Caco-2 (cell line): ENCODE measurements around the gene OR5AR1. TPM values are rescaled to one million over a fixed set of nuclear protein-coding genes. Genes with fewer than 3 reads are reported as not detected.

ENCODE experiments used
- BruUV-seq: library from RNA; stranded (reverse); fragments of 400-500 nt; replicated peaks from 2 replicates; lab custom pipeline; 2021; lab: Mats Ljungman, UMichigan
- CTCF ChIA-PET: fragments of 300-600 bp; sonication (Branson Sonifier 250); formaldehyde crosslinking; loops from one replicate; lab custom pipeline; 2022; ENCODE audit warnings: antibody characterized with exemption; lab: Charles Lee
- POLR2A ChIA-PET: fragments of 300-600 bp; sonication (Branson Sonifier 250); formaldehyde crosslinking; loops from one replicate; lab custom pipeline; 2022; ENCODE audit warnings: antibody characterized with exemption; lab: Charles Lee
- DNase-seq, 2 experiments: peaks; one replicate each; pipeline versions ENCODE4 v3.0.0 to v3.0.0-alpha.2; 2020 to 2022
- H3K27me3 ChIP-seq: replicated peaks from 2 replicates; pipeline ENCODE4 v1.6.0; 2011; ENCODE audit warnings: low read length; ENCODE audit not compliant: control insufficient read depth, insufficient read depth
- H3K36me3 ChIP-seq: 2 replicates; pipeline ENCODE4 v1.5.1; 2011; ENCODE audit warnings: low read length; ENCODE audit not compliant: control insufficient read depth, insufficient read depth
- H3K4me1 ChIP-seq: fragments of 250-450 bp; sonication (Bioruptor Pico); 2 replicates; pipeline ENCODE4 v1.5.1; 2020; ENCODE audit warnings: mild to moderate bottlenecking
- H3K4me3 ChIP-seq: 2 replicates; pipeline ENCODE4 v1.5.1; 2011; ENCODE audit warnings: low read depth, mild to moderate bottlenecking, control low read depth, low read length
- H3K9me3 ChIP-seq: fragments of 250-450 bp; sonication (Bioruptor Pico); 2 replicates; pipeline ENCODE4 v1.5.1; 2020; ENCODE audit warnings: mild to moderate bottlenecking, moderate library complexity
- H3K27ac Mint-ChIP-seq: one replicate; pipeline ENCODE4 v1.8.0; 2022; ENCODE audit warnings: mixed read lengths; ENCODE audit not compliant: unreplicated experiment
- H3K27me3 Mint-ChIP-seq: one replicate; pipeline ENCODE4 v1.8.0; 2022; ENCODE audit warnings: mixed read lengths; ENCODE audit not compliant: insufficient read depth, unreplicated experiment
- H3K36me3 Mint-ChIP-seq: one replicate; pipeline ENCODE4 v1.8.0; 2022; ENCODE audit warnings: mild to moderate bottlenecking, mixed read lengths; ENCODE audit not compliant: insufficient read depth, unreplicated experiment
- H3K4me1 Mint-ChIP-seq: one replicate; pipeline ENCODE4 v1.8.0; 2022; ENCODE audit warnings: low read depth, mixed read lengths; ENCODE audit not compliant: unreplicated experiment
- H3K4me3 Mint-ChIP-seq: one replicate; pipeline ENCODE4 v1.8.0; 2022; ENCODE audit warnings: mild to moderate bottlenecking, moderate library complexity, mixed read lengths; ENCODE audit not compliant: unreplicated experiment
- H3K9me3 Mint-ChIP-seq: one replicate; pipeline ENCODE4 v1.8.0; 2022; ENCODE audit warnings: mixed read lengths; ENCODE audit not compliant: unreplicated experiment
- intact Hi-C: fragments of 100-400 bp; cut with micrococcal nuclease; formaldehyde crosslinking; loops from one replicate; pipeline ENCODE4 v1.10.0; 2022; ENCODE audit not compliant: unreplicated experiment
- total RNA-seq: library from RNA; stranded (reverse); gene quantifications from 2 replicates; pipeline ENCODE4 v1.2.3, GENCODE V29; 2022
- TF ChIP-seq, protein P1 (sequence below), 2 experiments: fragments of 200-600 bp in 1 of 2; IDR thresholded peaks; 1 replicate in 1 of 2; 2 replicates in 1 of 2; pipeline versions ENCODE4 v1.5.1 to v1.8.0; 2011 to 2022; ENCODE audit warnings: antibody characterized with exemption in 1 of 2, control low read depth in 1 of 2, inconsistent platforms in 1 of 2, low read depth in 1 of 2, low read length in 1 of 2, mild to moderate bottlenecking in 1 of 2, moderate library complexity in 1 of 2; ENCODE audit not compliant: insufficient read depth in 1 of 2, severe bottlenecking in 1 of 2, unreplicated experiment in 1 of 2

Gene OR5AR1
- total RNA-seq, 1 experiment from 2014 or later, result not detected

- Histone ChIP-seq H3K4me1 (no peaks in the 10 kb centered on the region), H3K4me3 (no peak overlapping the region), H3K36me3 (no peaks in the 10 kb centered on the region), H3K27me3 (no peaks in the 10 kb centered on the region), H3K9me3 (no peaks in the 10 kb centered on the region)
- POLR2A ChIA-PET, result no interaction called here
- TF ChIP-seq, protein P1, sequence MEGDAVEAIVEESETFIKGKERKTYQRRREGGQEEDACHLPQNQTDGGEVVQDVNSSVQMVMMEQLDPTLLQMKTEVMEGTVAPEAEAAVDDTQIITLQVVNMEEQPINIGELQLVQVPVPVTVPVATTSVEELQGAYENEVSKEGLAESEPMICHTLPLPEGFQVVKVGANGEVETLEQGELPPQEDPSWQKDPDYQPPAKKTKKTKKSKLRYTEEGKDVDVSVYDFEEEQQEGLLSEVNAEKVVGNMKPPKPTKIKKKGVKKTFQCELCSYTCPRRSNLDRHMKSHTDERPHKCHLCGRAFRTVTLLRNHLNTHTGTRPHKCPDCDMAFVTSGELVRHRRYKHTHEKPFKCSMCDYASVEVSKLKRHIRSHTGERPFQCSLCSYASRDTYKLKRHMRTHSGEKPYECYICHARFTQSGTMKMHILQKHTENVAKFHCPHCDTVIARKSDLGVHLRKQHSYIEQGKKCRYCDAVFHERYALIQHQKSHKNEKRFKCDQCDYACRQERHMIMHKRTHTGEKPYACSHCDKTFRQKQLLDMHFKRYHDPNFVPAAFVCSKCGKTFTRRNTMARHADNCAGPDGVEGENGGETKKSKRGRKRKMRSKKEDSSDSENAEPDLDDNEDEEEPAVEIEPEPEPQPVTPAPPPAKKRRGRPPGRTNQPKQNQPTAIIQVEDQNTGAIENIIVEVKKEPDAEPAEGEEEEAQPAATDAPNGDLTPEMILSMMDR (IDR thresholded peaks at IDR 0.05; ENCODE audit: insufficient read depth in 1 of 2, low read depth in 1 of 2, low read length in 1 of 2, severe bottlenecking in 1 of 2, unreplicated experiment in 1 of 2), result no peak
- Mint-ChIP-seq H3K36me3 (no peaks in the 10 kb centered on the region), H3K4me1 (no peaks in the 10 kb centered on the region), H3K9me3 (no peaks in the 10 kb centered on the region), H3K4me3 (no peak overlapping the region), H3K27me3 (peaks cover 9% of the 10 kb centered on the region), H3K27ac (no peak overlapping the region)
- BruUV-seq, result no TSS peak
- CTCF ChIA-PET, result no interaction called here
- intact Hi-C loops, result no loop called here
- DNase-seq, result no peak
These were observed 31.2 kb upstream of the OR5AR1 start for GRCh38 chr11:56632329-56632728.

- no peaks in the 10 kb centered on the region for H3K9me3 Mint-ChIP-seq
- intact Hi-C loops, result loop anchor here (5.0 kb wide), 1 partner anchor 65 kb away; no protein-coding TSS in a partner anchor
- DNase-seq, result no peak
- no peaks in the 10 kb centered on the region for H3K4me1 ChIP-seq
- H3K36me3 Mint-ChIP-seq, result no peaks in the 10 kb centered on the region
- TF ChIP-seq, protein P1 (IDR thresholded peaks at IDR 0.05; ENCODE audit: insufficient read depth in 1 of 2, low read depth in 1 of 2, low read length in 1 of 2, severe bottlenecking in 1 of 2, unreplicated experiment in 1 of 2), result no peak
- no peak overlapping the region for H3K4me3 Mint-ChIP-seq
- no peaks in the 10 kb centered on the region for H3K27me3 ChIP-seq
- ChIA-PET POLR2A (no interaction called here), CTCF (no interaction called here)
- no peak overlapping the region for H3K27ac Mint-ChIP-seq
- no peaks in the 10 kb centered on the region for H3K4me1 Mint-ChIP-seq
- no peak overlapping the region for H3K4me3 ChIP-seq
- no peaks in the 10 kb centered on the region for H3K36me3 ChIP-seq
- H3K27me3 Mint-ChIP-seq, result peaks cover 6% of the 10 kb centered on the region
- H3K9me3 ChIP-seq, result no peaks in the 10 kb centered on the region
- no TSS peak for BruUV-seq
These were observed 26.6 kb upstream of the OR5AR1 start for GRCh38 chr11:56636861-56637260.

GRCh38 chr11:56637500-56637899 lies 26.0 kb upstream of the OR5AR1 start:
- Histone ChIP-seq H3K4me1 (no peaks in the 10 kb centered on the region), H3K27me3 (no peaks in the 10 kb centered on the region), H3K9me3 (no peaks in the 10 kb centered on the region), H3K36me3 (no peaks in the 10 kb centered on the region), H3K4me3 (no peak overlapping the region)
- Mint-ChIP-seq H3K9me3 (no peaks in the 10 kb centered on the region), H3K36me3 (no peaks in the 10 kb centered on the region), H3K27ac (no peak overlapping the region), H3K4me3 (no peak overlapping the region), H3K4me1 (no peaks in the 10 kb centered on the region), H3K27me3 (peaks cover 6% of the 10 kb centered on the region)
- intact Hi-C loops, result loop anchor here (5.0 kb wide), 1 partner anchor 65 kb away; no protein-coding TSS in a partner anchor
- no peak for DNase-seq
- ChIA-PET CTCF (no interaction called here), POLR2A (no interaction called here)
- TF ChIP-seq, protein P1 (IDR thresholded peaks at IDR 0.05; ENCODE audit: insufficient read depth in 1 of 2, low read depth in 1 of 2, low read length in 1 of 2, severe bottlenecking in 1 of 2, unreplicated experiment in 1 of 2), result no peak
- BruUV-seq, result no TSS peak
